Measurements from ENCODE around the gene MEST.

MEST gene

DNA sequence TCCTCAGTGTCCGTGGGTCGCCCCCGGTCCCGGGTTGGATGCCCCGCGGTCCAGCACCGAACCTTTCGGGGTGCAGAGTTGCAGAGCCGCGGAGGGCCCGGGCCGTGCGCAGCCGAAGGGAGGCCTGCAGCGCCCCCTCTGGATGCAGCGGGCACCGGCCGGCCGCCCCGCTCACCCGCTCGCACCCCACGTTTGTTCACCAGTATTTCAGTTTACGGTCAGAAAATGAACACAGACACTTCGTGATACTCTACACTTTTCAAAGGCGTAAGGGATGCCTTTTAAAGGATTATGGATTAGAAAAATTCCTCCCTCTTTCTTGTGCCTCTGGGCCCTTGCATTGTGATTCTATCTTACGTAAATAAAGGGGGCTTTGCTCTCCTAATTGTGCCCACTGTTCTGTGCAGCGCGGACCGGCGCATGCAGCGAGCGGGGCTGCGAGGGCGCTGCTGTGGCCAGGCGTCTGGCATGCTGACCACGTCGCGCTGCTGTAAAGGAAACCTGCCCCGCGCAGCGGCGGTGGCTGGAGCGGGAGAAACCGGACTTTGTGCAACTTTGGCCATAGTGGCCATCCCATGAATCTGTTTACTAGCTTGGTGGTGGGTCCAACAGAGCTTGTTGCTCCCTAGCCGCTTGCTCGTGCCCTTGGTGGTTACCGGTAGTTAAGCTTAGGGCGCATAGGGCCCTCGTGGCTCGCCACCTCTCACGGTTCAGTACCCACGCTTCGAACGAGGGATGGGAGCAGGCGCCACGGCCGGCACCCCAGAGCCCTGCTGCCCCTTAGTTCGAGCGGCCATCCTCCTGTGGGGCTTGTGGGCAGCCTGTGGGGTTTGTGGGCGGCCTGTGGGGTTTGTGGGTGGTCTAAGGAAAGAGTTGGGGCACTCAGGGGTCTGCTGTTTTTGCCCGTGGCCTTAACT lies 739 bp upstream of the MEST start:
- TF ChIP-seq GATA2 (IDR thresholded peaks at IDR 0.05; ENCODE audit: low read depth, low read length): no peak
- no peak for TF ChIP-seq GATA3 (IDR thresholded peaks at IDR 0.05; ENCODE audit: low read depth, low read length)

- TF ChIP-seq GATA2 (IDR thresholded peaks at IDR 0.05; ENCODE audit: low read depth, low read length) (no peak), GATA3 (IDR thresholded peaks at IDR 0.05; ENCODE audit: low read depth, low read length) (no peak)
Observed at GRCh38 chr7:130492523-130493274, 814 bp downstream of the MEST start.

GRCh38 chr7:130493275-130493873 lies 1.5 kb downstream of the MEST start:
- TF ChIP-seq GATA2 (IDR thresholded peaks at IDR 0.05; ENCODE audit: low read depth, low read length): no peak
- TF ChIP-seq GATA3 (IDR thresholded peaks at IDR 0.05; ENCODE audit: low read depth, low read length): no peak

DNA sequence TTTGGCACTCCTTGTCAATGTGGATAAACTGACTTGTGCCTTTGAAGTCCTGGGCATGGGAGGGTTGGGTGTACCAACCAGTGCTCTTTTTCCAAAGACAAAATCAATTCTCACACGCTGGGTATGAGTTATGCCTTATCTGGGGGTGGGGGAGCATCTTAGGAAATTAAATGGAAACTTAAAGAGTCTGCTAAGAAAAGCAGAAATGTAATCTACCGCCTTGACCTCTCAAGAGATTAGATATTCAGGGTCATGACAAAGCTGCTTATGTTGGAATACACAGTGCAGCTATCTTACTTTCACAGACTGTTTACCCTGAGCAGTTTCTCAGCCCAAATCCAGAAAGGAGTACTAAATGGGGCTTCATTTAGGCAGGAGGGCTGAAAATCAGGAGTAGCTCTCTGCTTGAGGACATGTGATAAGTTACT lies 2.6 kb downstream of the MEST start:
- TF ChIP-seq GATA3 (IDR thresholded peaks at IDR 0.05; ENCODE audit: low read depth, low read length) (no peak), GATA2 (IDR thresholded peaks at IDR 0.05; ENCODE audit: low read depth, low read length) (no peak)

GRCh38 chr7:130500463-130500862 lies 8.6 kb downstream of the MEST start:
- TF ChIP-seq GATA3 (IDR thresholded peaks at IDR 0.05; ENCODE audit: low read depth, low read length) (no peak), GATA2 (IDR thresholded peaks at IDR 0.05; ENCODE audit: low read depth, low read length) (no peak)

GRCh38 chr7:130500910-130501309 lies 9.0 kb downstream of the MEST start:
- TF ChIP-seq GATA3 (IDR thresholded peaks at IDR 0.05; ENCODE audit: low read depth, low read length) (no peak), GATA2 (IDR thresholded peaks at IDR 0.05; ENCODE audit: low read depth, low read length) (no peak)

DNA sequence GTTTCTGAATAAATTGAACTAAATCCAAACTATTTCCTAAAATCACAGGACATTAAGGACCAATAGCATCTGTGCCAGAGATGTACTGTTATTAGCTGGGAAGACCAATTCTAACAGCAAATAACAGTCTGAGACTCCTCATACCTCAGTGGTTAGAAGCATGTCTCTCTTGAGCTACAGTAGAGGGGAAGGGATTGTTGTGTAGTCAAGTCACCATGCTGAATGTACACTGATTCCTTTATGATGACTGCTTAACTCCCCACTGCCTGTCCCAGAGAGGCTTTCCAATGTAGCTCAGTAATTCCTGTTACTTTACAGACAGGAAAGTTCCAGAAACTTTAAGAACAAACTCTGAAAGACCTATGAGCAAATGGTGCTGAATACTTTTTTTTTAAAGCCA lies 13.9 kb downstream of the MEST start:
- TF ChIP-seq GATA2 (IDR thresholded peaks at IDR 0.05; ENCODE audit: low read depth, low read length) (no peak), GATA3 (IDR thresholded peaks at IDR 0.05; ENCODE audit: low read depth, low read length) (no peak)

GRCh38 chr7:130506358-130506757 lies 14.5 kb downstream of the MEST start:
- TF ChIP-seq GATA3 (IDR thresholded peaks at IDR 0.05; ENCODE audit: low read depth, low read length): no peak
- TF ChIP-seq GATA2 (IDR thresholded peaks at IDR 0.05; ENCODE audit: low read depth, low read length): peak; percentile 18; the same call in 1 of the 2 replicates

DNA sequence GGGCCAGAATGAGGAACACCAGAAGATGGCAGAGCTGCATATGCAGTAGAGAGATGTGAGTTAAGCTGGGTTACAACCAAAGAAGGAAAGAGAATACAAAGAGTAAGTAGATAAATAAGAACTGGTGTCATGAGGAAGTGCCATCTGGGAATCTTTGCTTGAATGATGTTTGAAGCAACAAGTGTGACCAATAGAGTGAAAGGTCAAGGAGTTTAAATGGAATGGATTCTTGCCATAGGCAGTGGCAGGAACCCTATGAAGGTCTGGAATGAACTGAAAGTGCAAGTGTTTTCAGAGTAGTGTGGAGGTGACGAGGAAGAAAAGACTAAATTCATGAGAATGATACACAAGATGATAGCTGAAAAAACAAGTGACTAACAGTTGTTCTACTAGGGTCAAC lies 21.6 kb downstream of the MEST start:
- TF ChIP-seq GATA2 (IDR thresholded peaks at IDR 0.05; ENCODE audit: low read depth, low read length) (no peak), GATA3 (IDR thresholded peaks at IDR 0.05; ENCODE audit: low read depth, low read length) (no peak)

DNA sequence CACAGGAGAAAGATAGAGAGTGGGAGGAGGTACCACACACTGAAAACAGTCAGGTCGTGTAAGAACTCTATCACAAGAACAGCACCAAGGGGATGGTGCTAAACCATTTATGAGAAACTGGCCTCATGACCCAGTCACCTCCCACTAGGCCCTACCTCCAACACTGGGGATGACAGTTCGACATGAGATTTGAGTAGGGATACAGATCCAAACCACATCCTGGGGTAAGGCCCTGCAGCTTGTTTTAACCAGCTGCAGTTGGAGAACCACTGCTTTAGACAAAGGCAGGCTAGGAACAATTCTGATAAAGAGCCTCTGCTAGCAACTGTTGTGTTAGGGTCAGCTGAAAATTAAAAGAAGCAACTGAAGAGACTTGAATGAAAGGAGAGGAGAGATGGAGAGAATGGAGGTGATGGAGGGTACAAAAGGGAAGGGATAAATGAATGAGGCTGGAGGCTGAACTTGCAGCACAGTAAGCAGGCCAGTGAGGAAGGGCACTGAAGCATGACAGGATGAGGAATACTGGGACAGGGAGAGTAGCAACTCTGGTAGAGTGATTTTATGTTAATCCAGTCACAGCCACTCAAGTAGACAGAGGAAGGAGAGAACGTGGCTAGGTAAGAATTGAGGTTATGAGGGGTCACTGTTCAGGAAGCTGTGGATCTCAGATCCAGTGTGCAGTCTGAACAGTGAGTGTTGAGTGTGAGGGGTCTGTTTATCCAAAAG lies 23.6 kb downstream of the MEST start:
- no peak for TF ChIP-seq GATA3 (IDR thresholded peaks at IDR 0.05; ENCODE audit: low read depth, low read length)

- TF ChIP-seq GATA3 (IDR thresholded peaks at IDR 0.05; ENCODE audit: low read depth, low read length) (no peak), GATA2 (IDR thresholded peaks at IDR 0.05; ENCODE audit: low read depth, low read length) (no peak)
Observed at GRCh38 chr7:130521258-130521951, 29.5 kb downstream of the MEST start.

DNA sequence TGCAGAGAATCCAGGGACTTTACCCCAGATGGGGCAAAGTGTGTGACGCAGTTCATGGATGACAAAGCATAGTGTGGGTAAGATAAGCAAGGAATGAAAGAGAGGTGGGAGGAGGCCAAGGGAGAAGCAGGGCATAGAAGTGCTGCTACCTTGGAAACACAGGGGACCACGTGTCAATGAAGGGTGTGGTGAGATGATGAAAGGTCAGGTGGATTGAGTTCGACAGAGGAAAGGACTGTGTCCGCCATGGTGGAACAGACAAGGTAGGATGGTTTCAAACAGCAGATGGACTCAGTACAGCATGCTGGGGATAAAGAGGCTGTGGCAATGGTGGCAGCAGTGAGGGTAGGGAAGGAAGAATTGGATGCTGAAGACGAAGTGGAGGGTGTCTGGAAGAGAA lies 32.7 kb downstream of the MEST start:
- TF ChIP-seq GATA3 (IDR thresholded peaks at IDR 0.05; ENCODE audit: low read depth, low read length) (no peak), GATA2 (IDR thresholded peaks at IDR 0.05; ENCODE audit: low read depth, low read length) (no peak)

DNA sequence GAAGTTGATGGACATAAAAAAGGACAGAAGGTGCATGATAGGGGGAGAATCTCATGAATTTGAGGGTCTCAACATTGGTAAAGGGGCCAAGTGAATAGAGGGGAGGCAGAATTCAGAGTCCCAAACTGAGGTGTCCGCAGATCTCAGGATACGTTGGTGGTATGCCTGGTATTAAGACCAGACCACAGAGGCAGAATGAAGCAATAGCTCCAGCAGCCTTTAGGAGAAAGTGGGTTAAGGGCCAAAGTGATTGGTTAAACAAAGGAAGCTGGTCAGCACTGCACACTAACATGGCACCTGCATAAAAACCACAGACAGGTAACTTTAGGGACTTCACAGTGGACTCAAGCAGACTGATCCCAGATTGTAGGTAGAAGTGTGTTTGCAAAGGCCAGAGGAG lies 37.5 kb downstream of the MEST start:
- TF ChIP-seq GATA3 (IDR thresholded peaks at IDR 0.05; ENCODE audit: low read depth, low read length) (no peak), GATA2 (IDR thresholded peaks at IDR 0.05; ENCODE audit: low read depth, low read length) (no peak)
